GM18505 (cell line): Measurements from ENCODE around the gene CRPPA.

Experiments used
- ATAC-seq: cut with Tn5 transposase; IDR thresholded peaks from one replicate; pipeline ENCODE4 v1.9.1; 2021; ENCODE audit not compliant: unreplicated experiment
- POLR2A ChIP-seq: IDR thresholded peaks from 4 replicates; pipeline ENCODE4 v1.6.1; 2011; ENCODE audit warnings: borderline replicate concordance; ENCODE audit not compliant: insufficient read depth, insufficient read length; ENCODE audit errors: extremely low read depth

CRPPA gene

DNA sequence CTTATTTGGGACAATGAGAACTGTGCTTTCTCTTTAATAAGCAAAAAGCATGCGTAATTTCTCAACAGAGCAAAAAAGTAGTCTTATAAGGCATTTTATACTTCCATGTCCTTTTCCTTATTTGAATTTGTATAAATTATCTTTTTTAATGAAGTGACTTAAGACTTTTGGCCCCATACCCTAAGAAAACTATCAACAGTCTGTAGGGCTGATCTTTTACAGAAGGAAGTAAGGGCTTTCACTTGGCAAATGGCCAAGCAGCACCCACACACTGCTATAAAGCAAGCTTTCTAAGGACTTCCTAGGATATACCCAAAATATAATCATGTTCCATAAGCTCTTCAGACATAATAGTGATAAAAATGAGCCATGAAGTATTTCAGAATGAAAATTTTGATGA is 3.4 kb downstream of the CRPPA start:
- ATAC-seq = no peak

DNA sequence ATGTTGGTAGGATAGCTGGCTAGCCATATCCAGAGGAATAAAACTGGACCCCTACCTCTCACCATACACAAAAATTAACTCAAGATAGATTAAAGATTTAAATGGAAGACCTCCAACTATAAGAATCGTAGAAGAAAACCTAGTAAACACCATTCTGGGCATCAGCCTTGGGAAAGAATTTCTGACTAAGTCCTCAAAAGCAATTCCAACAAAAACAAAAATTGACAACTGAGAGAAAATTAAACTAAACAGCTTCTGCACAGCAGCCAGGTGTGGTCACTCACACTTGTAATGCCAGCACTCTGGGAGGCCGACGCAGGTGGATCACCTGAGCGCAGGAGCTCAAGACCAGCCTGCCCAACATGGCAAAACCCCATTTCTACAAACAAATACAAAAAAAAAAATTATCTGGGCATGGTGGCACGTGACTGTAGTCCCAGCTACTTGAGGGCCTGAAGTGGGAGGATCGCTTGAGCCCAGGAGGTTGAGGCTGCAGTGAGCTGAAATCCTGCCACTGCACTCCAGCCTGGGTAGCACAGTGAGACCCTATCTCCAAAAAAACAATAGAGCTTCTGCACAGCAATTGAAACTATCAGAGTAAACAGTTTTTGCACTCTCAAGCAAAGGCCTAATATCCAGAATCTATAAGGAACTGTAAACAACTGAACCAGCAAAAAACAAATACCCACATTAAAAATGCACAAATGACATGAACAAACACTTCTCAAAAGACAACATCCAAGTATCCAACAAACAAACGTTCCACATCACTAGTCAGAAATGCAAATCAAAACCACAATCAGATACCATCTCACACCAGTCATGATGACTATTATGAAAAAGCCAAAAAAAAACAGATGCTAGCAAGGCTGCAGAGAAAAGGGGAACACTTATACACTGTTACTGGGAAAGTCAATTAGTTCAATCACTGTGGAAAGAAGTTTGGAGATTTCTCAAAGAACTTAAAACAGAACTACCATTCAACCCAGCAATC is 4.8 kb downstream of the CRPPA start:
- no peak for TF ChIP-seq POLR2A
- ATAC-seq = no peak

More for the DNA sequence above, 3.4 kb downstream of the CRPPA start:
- no peak for TF ChIP-seq POLR2A

DNA sequence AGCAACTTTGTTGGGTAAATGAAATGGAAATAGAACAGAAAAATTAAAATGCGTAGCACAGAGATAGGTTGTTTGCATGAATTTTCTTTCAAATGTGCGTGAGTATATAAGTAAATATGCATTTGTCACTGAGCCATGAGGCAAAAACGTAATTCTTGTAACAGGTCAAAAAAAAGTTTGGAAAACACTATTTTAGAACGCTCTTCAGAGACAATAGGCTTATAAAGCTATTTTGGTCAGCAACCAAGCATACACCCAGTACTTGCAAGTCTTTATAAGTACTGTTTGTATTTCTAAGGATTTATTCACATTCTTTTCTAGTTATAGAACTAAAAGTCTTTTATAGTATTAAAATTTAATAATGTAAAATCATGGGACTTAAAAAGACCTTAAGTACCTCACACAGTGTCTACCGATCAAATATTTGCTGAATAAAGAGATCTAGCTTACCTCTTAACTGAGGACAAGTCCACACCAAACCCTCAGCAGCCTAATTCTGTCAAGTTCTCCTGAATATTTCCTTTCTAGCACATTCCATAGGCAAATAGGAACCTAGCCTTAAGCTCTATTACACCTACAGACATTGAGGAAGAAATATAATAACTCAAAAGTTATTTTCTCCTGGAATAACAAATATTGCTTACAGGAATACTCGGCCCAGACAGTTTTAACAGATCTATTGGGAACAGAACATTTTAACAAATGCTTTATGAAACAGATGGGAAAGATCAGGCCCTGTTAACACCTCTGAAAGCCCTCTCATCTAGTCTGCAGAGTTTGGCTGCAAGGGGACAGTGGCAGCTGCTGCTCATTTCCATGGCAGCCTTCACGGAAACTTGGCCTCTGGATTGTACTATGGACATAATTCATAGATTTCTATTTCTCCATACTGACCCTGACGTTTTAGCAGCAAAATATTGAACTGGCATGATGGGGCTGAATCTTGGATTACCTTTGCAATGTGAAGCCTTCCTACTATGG is 8.8 kb downstream of the CRPPA start:
- TF ChIP-seq POLR2A = no peak
- no peak for ATAC-seq

DNA sequence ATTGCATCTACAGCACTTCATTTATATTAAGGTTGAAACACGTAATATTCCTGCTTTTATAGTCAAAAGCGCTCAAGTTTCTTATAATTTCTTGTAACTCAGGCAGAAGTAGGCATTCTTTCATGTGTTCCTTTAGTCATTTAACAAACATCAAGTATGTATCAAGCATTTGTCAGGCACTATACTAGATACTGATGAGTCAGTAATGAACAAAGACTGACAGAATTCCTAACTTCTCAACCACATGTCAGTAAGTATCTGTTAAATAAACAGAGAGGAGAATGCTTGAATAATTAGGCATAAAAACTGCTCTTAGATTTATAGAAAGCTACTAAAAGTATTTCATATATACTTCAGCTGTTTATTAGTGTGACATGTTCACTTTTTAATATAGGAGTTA is 9.9 kb downstream of the CRPPA start:
- TF ChIP-seq POLR2A = no peak
- ATAC-seq = no peak

DNA sequence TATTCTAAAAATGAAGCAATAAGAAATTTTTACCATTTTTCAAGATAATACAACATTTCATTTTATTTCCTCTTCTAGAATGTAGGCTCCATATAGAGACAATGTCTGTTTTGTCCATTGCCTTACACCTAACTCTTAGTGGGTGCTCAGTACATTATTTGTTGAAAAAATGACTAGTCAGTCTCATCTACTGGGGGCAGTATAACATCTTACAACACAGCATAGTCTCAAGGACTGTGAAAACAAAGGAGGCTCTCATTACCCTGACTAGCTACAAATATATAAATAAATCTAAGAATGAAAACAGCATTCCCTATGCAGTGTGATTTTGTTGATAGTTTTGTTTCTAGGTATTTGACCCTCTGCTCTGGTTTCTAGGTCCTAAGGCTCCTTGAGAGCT is 11.6 kb downstream of the CRPPA start:
- no peak for ATAC-seq
- no peak for TF ChIP-seq POLR2A

DNA sequence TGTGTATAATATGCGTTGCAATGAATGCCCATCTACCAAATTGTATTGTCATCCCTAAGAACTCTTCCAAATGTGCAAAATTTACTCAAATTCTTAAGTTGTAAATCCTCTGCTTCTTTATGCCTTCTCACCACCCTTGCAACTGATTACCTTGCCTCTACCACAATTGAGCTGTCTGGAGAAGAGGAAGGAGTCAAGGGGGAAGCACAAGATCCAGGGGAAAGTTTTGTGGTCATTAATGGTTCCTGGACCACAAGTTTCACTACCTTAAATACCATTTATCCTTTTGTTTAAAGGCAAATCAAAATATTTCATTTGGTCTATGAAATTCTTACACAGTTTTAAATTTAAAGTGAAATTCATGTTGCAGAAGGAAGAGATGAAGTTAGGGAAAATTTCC is 16.7 kb downstream of the CRPPA start:
- ATAC-seq = no peak
- no peak for TF ChIP-seq POLR2A

DNA sequence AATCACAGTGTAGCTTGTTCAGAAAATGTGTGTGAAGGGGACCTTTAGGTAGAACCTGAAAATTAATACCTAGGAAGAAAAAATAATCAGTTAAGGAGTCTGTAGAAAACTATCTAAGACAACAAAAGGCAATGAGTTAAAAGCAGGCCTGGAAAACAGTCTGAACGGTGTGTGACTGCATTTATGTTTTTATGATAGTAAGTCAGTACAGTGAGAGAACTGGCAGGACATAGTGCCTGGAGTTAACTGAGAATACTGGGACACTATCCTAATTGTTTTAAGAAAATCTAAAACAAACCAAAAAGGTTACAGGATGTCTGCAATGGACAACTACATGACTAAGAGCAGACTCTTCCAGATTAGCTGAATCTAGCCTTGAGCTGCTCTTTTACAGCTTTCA is 17.9 kb downstream of the CRPPA start:
- ATAC-seq = no peak

DNA sequence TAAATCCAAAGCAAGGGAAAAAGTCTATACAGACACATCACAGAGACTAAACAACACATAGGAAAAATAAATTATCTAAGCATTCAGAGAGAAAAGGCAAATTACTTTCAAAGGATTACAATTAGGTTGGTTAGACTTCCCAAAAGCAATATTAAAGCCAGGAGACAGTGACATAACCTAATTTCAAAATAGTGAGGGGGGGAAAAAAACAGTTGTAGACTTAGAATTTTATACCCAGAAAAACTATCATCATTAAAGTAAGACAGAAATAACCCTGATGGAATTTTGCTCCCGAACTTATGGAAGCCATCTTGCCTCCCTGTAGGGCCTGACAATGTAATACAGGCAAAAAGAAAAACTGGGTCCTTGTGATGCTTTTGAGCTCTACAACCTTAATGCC is 18.4 kb downstream of the CRPPA start:
- no peak for ATAC-seq
- TF ChIP-seq POLR2A = no peak

More for the DNA sequence above, 17.9 kb downstream of the CRPPA start:
- TF ChIP-seq POLR2A = no peak

DNA sequence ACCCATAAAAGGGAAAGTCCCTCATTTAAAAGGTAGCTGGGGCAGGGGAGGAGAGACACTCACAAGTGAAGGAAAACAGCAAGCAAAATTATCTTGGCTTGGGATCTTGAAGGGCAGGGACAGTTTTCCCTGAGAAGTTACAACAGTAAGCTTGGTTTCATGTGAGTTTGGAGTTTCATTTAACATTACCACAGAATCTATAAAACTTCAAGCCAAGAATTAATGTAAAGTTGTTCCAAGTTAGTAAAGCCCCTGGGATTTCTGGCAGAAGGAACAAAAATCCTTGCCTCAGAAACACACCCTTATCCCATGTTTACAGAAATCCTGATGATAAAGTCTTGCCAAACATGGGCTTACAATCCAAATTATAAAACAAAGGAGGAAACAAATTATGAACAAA is 19.2 kb downstream of the CRPPA start:
- ATAC-seq = no peak
- no peak for TF ChIP-seq POLR2A

DNA sequence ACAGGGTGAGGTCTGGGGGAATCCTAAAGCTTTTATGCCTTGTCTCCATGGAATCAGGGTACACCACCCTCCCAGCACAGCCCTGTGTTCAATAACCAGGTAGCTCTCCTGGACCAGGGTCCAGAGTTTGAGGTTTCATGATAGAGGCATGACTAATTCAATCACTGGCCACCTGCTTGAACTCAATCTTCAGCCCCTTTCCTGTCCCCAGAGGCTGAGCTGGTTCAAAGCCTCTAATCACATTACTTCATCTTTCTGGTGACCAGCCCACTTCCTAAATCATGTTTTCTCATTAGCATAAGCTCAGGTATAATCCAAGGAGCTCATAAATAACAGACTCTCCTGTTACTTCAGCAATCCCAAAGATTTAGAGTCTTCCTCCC is 20.5 kb downstream of the CRPPA start:
- no peak for ATAC-seq
- TF ChIP-seq POLR2A = no peak

DNA sequence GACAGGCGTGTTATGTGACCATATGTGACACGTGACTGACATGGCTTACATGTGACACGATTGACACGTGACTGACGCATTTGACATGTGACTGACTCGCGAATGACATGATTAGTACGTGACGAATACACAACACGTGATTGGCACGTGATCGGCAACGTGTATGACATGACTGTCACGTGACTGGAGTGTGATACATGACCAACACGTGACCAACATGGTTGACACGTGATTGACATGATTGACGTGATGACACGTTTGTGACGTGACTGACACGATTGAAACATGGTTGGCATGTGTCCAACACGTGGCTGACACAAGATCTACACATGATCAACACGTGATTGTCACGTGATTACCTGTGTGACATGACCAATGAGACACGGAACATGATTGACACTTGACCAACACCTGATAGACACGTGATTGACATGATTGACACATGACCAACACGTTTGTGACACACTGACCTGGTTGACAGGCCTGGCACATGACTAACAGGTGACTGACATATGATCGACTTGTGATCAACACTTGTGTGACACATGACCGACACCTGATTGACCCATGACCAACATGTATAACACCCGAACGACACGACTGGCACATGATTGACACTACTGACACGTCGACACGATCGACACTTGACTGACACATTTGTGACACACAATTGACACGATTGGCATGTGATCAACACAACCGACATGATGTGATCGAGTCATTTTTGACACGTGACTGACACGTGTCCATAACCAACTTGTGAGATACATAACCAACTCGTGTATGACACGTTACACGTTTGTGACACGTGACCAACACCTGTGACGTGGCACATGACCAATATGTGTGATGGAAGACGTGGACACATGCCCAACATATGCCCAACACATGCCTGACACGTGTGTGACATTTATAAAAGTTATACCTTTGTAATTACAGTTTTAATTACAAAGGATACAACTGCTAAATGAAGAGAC is 21.1 kb downstream of the CRPPA start:
- no peak for ATAC-seq
- no peak for TF ChIP-seq POLR2A

DNA sequence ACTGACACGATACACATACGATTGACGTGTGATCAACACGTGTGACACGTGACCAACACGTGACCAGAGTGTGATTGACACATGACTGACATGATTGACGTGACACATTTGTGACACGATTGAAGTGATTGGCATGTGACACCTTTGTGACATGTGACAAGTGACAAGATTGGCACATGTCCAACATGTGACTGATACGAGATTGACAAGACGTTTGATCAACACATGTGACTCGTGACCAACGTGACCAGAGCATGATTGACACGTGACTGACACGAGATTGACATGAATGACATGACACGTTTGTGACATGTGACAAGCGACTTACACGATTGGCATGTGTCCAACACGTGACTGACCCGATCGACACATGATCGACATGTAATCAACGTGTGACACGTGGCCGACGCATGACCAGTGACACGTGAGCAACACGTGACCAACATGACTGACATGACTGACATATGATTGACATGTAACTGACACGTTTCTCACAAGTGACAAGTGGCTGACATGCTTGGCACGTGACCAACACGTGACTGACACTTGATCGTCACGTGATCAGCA is 22.0 kb downstream of the CRPPA start:
- ATAC-seq = no peak

DNA sequence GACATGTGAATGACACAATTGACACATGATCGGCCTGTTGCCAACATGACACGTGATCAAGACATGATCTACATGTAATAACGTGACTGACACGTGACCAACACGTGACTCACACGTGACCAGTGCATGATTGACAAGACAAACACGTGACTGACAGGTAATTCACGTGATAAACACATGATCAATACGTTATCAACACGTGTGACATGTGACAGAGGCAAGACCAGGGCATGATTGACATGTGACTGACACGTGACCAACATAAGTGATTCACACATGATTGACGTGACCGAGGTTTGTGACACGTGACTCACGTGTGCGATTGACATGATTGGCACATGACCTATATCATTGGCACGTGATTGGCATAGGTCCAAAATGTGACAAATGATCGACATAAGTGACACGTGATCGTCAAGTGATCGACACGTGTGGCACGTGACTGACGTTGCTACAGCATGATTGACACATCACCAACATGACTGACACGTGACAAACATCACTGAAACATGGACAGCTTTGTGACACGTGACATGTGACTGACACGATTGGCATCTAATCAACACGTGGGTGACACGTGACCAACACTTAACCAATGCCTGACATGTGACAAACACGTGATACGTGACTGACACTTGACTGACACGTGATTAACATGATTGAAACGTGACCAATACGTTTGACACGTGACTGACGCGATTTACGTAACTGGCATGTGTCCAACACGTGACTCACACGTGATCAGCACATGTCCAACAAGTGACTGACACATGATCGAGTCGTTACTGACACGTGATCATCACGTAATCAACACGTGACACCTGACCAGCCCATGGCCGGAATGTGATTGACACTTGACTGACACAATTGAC is 23.0 kb downstream of the CRPPA start:
- TF ChIP-seq POLR2A = no peak
- ATAC-seq = no peak

More for the DNA sequence above, 22.0 kb downstream of the CRPPA start:
- TF ChIP-seq POLR2A = no peak
